Stimulated activated CD8-positive, alpha-beta memory T cell treated with anti-CD3 and anti-CD28 coated beads, Interleukin-7, amount 100 ng/mL, for 48 hours (primary cell): ENCODE results near the gene SSH3.

ENCODE experiments used
- DNase-seq, 2 donors: peaks; one replicate each; pipeline ENCODE4 v3.0.0-alpha.2; 2020; ENCODE audit warnings: low read depth in 1 of 2; ENCODE audit errors: extremely low read depth in 1 of 2

The SSH3 gene

DNA sequence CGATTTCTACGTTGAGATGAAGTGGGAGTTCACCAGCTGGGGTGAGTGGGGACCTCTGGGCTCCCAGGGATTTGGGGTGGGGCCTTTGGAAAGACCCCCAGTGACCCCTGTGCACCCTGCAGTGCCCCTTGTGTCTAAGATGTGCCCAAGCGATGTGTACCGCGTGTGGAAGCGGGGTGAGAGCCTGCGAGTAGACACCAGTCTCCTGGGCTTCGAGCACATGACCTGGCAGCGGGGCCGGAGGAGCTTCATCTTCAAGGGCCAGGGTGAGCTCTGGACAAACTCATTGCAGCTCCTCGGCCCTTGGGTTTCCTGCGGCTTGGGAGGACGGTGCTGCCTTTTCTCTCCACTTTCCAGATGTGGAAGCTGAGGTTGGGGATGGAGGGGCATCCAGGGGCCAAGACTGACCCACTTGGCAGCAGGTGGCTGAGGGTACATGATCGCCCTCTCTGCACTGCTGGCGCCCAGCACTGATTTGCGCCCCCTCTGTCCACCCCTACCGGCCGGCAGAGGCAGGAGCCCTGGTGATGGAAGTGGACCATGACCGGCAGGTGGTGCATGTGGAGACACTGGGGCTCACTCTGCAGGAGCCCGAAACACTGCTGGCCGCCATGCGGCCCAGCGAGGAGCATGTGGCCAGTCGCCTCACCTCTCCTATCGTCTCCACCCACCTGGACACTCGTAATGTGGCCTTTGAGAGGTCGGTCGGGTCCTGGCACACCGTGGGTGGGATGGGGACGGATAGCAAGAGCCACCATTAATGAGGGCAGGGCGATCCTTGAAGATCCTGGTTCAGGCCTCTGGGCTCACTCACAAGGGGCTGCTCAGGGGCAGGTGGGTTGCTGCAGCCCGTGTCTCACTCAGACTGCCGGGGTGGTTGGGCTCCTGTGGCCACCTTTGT, 11.6 kb upstream of the SSH3 start:
- no peak for DNase-seq

DNA sequence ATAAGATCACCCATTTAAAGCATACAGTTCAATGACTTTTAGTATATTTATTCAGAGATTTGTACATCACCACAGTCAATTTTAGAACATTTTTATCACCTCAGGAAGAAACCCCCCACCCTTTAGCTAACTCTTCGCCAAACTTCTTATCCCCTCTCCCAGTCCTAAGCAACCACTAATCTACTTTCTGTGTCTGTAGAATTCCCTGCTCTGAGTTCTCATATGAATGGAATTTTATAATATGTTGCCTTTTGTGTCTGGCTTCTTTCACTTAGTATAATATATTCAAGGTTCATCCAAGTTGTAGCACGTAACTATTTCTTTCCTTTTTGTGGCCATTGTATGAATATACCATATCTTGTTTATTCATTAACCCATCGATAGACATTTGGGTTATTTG, 10.7 kb upstream of the SSH3 start:
- no peak for DNase-seq

DNA sequence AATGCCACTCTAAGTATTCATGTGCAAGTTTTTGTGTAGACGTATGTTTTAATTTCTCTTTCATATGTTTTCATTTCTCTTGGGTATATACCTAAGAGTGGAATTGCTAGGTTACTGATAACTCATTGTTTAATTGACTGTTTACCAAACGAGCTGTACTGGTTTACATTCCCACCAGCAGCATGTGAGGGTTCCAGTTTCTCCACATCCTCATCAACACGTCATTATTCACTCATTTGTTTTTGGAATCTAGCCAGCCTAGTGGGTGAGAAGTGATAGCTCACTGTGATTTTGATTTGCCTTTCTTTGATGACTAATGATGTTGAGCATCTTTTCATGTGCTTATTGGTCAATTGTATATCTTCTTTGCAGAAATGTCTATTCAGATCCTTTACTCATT, 10.2 kb upstream of the SSH3 start:
- DNase-seq = no peak

DNA sequence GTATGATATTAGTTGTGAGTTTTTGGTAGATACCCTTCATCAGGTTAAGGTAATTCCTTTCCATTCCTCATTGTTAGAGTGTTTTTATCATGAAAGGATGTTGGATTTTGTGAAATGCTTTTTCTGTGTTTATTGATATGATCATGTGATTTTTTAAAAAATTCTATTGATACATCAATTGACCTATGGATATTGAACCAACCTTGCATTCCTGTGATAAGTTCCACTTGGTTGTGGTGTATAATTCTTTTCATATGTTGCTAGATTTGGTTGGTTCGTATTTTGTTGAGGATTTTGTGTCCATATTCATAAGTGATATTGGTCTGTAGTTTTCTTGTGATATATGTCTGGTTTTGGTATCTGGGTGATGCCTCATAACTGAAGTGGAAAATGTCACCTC, 7.5 kb upstream of the SSH3 start:
- no peak for DNase-seq

DNA sequence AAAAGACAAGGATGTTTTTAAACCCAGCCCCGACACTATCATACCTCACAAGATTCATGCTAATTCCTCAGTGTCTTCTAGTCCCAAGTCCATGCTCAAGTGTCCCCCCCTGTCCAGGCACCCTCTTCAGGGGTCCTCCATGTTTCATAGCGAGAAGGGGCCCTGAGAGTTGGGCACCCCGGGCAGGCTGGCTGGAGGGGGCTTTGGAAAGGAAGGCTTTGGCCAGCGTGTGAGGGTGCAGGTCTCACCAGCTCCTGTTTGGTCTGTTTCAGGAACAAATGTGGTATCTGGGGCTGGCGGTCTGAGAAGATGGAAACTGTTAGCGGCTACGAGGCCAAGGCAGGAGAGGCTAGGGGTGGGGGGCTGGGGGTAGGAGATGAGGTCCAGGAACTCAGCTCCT, 4.5 kb upstream of the SSH3 start:
- DNase-seq = no peak

DNA sequence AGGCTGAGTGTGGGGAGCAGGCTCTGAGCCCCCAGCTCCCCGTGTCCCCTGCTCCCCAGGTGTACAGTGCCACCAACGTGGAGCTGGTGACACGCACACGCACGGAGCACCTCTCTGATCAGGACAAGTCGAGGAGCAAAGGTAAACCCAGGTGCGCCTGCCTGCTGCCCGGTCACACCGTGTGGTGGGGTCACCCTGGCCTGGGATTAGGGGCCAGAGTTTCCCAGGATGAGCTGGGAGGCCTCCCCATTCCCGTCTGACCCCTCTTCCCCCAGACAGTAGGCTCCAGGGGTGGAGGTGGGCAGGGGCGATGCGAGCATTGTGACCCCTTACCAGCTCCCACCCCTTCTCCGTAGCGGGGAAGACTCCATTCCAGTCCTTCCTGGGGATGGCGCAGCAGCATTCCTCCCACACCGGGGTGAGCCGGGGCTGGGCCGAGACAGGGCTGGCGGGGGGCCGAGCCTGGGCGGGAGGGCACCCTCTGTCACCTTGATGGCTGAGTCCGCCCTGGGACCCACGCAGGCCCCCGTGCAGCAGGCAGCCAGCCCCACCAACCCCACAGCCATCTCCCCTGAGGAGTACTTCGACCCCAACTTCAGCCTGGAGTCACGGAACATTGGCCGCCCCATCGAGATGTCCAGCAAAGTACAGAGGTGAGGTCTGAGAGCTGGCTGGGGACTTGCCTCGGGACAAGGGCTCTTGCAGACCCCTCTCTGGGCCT, 3.7 kb upstream of the SSH3 start:
- no peak for DNase-seq

DNA sequence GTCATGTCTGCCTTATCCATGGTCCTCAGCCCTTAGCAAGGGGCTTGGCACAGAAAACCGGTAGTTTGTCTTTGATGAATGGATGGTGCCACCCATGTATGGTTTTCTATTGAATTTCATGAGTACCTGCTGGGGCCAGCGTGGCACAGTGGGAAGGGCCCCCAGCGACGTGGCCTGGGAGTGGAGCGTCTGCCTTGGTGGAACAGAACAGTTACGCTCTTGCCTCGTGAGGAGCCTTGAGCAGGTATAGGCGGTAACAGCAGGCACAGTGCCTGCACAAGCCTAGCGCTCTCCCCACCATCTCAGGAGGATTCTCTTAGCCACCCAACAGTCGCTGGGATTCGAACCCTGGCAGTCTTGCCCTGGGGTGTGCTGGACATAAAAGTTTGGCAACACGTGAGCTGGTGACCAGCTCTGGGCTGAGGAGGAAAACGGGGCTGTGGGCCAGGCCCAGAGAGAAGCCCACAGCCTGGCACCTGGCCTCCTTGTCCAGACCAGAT, 3.0 kb upstream of the SSH3 start:
- no peak for DNase-seq

DNA sequence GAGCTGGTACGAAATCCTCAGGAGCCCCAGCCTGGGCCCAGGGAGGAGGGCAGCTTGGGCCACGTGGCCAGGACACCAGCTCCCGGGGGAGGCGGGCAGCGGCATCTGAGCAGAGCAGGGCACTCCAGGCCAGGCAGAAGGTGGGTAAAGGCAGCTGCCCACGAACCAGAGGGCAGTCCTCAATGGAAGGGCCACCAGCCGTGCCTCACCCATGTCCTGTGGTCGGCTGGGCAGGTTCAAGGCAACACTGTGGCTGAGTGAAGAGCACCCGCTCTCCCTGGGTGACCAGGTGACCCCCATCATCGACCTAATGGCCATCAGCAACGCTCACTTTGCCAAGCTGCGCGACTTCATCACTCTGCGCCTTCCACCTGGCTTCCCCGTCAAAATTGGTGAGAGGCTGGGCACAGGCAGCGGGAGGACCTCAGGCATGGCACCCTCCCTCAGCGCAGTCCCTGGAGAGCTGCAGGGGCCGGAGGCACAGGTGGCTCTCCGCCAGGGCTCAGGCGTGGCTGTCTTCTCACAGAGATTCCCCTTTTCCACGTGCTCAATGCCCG, 2.5 kb upstream of the SSH3 start:
- no peak for DNase-seq

DNA sequence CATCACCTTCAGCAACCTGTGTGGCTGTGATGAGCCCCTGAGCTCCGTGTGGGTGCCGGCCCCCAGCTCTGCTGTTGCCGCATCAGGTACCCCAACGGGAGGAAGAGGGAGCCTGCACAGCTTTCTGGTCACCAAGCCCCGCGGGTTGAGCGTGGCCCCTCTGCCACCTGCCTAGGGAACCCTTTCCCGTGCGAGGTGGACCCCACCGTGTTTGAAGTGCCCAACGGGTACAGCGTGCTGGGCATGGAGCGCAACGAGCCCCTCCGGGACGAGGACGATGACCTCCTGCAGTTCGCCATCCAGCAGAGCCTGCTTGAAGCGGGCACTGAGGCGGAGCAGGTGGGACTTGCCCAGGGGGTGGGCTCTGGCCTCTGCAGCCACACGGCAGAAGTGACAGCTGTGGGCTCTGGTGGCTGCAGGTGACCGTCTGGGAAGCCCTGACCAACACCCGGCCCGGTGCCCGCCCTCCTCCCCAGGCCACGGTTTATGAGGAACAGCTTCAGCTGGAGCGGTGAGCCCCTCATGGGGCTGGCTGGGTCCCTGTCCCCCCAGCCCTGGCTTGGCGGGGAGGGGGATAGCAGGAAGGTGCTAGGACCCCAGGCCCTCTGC, 1.9 kb upstream of the SSH3 start:
- DNase-seq = no peak

DNA sequence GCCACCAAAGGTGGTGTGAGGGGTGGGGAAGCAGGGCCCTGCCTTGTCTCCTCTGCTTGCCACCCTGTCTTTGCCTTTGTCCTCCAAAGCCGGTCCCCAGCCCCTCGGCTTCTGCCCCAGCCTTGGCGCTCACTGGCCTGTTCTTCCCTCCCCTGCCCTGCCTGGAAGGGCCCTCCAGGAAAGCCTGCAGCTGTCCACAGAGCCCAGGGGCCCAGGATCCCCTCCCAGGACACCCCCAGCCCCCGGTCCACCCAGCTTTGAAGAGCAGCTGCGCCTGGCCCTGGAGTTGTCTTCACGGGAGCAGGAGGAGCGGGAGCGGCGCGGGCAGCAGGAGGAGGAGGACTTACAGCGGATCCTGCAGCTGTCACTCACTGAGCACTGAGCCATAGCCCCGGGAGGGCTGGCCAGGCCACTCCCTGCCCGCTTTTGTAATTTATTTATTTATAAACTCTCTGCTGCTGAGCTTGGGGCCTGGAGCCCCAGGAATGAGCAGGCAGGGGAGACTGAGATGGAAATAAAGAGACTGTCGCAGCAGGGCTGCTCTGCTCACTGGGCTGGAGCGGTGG, 1.3 kb upstream of the SSH3 start:
- DNase-seq = no peak

DNA sequence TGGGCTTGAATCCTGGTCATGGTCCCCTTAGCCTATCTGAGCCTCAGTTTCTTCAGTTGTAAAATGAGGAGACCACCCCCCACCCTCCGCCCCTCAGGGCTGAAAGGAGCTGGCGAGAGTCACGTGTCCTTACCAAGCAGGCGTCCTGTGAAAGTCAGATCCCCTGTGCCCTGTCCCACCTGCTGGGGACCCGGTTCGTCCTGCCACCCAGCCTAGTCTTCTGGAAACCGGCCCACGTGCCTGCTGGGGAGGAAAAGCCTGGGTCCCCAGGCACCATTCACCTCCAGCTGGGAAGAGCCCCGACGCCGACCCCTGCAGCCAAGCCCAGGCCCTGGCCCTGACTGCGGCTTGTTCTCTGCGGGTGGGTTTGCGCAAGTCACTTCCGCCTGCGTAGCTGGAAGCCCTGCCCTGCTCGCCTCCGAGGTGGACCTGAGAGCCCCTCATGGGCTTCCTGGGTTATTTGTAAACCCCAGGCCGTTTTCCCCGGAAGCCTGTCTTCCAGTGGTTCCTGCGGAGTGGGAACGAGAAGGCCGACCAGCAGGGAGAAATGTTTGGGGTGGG, 679 bp upstream of the SSH3 start:
- no peak for DNase-seq

DNA sequence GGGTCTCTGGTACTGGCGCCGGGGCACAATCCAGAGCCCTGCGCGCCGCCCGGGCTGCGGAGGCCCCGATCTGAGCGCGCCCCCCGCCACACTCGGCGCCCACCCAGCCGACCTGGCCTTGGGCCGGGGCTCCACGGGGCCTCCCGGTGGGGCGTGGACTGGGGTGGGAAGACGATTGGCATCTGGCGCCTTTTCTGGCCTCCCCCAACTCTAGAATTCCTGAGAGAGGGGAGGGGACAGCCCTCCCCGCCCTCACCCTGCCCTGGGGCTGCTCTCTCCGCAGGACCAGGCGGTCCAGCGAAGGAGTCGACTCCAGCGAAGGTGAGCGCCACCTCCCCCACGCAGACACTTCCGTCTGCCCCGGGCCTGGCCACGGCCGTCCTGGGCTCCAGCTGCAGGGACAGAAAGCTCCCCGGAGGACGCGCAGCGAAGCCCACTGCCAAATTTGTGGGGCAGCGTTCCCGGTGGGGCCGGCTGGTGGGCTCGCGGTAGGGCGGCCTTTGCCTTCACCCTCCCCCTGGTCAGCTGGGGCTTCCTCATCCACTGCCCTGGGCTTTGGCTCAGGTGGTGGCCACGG, 593 bp downstream of the SSH3 start:
- DNase-seq = no peak

DNA sequence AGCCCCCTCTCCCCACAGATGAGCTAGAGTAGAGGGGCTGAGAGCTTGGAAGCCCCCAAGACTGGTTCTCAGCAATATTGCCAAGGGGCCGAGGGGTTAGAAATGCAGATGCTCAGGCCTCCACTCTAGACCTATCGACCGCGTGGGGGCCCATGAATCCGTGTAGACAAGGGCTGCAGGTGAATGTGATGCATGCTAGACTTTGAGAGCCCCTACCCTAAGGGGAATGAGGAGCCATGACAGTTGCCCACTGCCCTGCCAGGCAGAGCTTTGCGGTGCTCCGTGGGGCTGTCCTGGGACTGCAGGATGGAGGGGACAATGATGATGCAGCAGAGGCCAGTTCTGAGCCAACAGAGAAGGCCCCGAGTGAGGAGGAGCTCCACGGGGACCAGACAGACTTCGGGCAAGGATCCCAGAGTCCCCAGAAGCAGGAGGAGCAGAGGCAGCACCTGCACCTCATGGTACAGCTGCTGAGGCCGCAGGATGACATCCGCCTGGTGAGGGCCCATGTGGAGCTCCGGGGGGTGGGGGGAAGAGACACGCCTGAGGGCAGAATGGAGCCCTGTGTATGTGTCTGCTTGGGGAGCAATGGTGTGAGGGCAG, 1.3 kb downstream of the SSH3 start:
- DNase-seq = no peak

DNA sequence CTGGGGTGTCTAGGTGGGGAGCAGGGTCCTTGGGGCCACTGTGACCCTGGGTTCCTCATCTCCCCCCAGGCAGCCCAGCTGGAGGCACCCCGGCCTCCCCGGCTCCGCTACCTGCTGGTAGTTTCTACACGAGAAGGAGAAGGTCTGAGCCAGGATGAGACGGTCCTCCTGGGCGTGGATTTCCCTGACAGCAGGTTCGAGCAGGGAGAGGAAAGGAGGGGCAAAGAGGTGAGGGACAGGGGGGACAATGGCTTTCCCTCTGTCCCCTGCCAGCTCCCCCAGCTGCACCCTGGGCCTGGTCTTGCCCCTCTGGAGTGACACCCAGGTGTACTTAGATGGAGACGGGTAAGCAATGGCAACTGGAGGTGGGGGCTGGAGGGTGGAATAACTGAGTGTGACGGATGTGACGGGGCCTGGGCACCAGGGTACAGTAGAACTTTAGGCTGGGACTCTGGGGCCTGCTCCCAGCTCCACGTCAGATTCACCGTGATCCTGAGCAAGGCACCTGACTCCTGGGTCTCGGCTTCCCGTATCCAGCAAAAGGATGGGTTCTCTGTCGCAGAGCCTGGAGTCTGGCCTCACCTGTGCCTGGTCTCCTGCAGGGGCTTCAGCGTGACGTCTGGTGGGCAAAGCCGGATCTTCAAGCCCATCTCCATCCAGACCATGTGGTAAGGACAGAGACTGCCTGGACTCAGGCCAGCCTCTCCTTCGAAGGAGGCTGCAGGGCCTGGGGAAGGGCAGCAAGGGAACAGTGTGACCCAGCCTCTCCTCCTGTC, 3.6 kb downstream of the SSH3 start:
- DNase-seq = no peak

DNA sequence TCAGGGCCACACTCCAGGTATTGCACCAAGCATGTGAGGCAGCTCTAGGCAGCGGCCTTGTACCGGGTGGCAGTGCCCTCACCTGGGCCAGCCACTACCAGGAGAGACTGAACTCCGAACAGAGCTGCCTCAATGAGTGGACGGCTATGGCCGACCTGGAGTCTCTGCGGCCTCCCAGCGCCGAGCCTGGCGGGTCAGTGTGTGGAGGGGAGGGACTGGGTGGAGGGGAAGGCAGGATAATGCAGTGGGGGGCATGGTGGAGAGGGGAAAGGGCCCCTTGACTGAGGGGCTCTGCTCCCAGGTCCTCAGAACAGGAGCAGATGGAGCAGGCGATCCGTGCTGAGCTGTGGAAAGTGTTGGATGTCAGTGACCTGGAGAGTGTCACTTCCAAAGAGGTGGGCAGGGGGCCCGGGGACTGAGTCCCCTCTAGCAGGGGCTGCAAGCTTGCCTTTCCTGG, 4.2 kb downstream of the SSH3 start:
- no peak for DNase-seq

DNA sequence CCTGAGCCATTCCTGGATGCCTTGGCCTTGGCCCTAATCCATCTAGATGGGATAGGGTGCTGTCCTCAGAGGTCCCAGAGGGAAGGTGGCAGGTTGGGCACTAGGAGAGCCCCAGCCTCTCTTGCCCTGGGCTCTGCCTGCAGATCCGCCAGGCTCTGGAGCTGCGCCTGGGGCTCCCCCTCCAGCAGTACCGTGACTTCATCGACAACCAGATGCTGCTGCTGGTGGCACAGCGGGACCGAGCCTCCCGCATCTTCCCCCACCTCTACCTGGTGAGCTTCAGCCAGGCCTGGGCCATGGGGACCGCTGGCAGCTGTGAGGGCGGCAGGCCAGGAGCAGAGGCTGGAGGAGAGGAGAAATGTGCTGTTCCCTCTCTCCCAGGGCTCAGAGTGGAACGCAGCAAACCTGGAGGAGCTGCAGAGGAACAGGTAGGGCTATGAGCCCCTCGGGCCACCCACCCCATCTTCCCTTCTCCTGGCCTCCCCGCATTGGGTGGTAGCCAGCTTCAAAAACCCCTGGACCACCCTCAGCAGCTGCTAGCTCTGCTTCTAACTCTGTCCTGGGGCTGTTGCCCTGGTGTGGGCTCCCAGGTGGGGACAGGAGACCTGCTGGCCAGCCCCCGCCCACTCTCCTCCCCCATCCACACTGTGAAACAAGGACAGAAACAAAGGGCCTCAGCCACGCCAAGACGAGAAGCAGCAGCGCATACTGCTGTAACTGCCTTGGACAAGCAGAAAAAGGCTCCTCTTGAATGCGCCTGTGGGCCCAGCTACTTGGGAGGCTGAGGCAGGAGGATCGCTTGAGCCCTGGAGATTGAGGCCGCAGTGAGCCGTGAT, 4.9 kb downstream of the SSH3 start:
- DNase-seq = no peak

DNA sequence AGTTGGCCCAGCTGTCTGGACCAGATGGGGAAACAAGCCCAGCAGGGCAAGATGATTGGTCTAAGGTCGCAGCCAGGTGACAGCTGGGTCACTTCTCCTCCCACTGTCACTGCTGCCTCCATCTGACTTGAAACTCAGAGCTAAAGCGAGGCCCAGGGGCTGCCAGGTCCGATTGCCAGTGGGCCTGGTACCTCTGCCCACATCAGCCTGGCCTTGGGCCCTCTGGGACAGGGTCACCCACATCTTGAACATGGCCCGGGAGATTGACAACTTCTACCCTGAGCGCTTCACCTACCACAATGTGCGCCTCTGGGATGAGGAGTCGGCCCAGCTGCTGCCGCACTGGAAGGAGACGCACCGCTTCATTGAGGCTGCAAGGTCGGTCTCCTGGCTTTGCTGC, 5.8 kb downstream of the SSH3 start:
- DNase-seq = no peak

DNA sequence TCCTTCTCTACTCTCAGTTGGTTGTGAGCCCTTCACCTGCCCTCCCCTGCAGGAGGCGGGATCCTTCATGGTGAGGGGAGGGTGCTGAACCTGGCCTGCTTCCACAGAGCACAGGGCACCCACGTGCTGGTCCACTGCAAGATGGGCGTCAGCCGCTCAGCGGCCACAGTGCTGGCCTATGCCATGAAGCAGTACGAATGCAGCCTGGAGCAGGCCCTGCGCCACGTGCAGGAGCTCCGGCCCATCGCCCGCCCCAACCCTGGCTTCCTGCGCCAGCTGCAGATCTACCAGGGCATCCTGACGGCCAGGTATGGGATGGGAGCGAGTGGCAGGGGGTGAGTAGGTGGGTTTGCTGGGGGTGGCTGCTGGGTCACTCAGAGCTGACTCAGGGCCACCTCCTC, 6.3 kb downstream of the SSH3 start:
- DNase-seq = no peak
